ENCODE data around the gene PLAAT4.

The PLAAT4 gene

GRCh38 chr11:63554877-63555223 is 18.2 kb downstream of the PLAAT4 start:
- no peak for DNase-seq (ENCODE audit: low read depth in 1 of 2, low spot score in 1 of 2)
- TF ChIP-seq JUND (IDR thresholded peaks at IDR 0.05; ENCODE audit: low read depth) = no peak
- in situ Hi-C loops (cut with HindIII; ENCODE audit: low pct_unique_long_range_greater_than_20kb, low sequenced_read_pairs) = no loop called here

- no peak for TF ChIP-seq JUND (IDR thresholded peaks at IDR 0.05; ENCODE audit: low read depth)
- in situ Hi-C loops (cut with HindIII; ENCODE audit: low pct_unique_long_range_greater_than_20kb, low sequenced_read_pairs) = no loop called here
- DNase-seq (ENCODE audit: low read depth in 1 of 2, low spot score in 1 of 2) = no peak
Measured at GRCh38 chr11:63556404-63557013, 19.9 kb downstream of the PLAAT4 start.

- DNase-seq (ENCODE audit: low read depth in 1 of 2, low spot score in 1 of 2) = no peak
- TF ChIP-seq JUND (IDR thresholded peaks at IDR 0.05; ENCODE audit: low read depth) = no peak
- in situ Hi-C loops (cut with HindIII; ENCODE audit: low pct_unique_long_range_greater_than_20kb, low sequenced_read_pairs) = no loop called here
Measured at GRCh38 chr11:63557570-63557969, 21.0 kb downstream of the PLAAT4 start.

DNA sequence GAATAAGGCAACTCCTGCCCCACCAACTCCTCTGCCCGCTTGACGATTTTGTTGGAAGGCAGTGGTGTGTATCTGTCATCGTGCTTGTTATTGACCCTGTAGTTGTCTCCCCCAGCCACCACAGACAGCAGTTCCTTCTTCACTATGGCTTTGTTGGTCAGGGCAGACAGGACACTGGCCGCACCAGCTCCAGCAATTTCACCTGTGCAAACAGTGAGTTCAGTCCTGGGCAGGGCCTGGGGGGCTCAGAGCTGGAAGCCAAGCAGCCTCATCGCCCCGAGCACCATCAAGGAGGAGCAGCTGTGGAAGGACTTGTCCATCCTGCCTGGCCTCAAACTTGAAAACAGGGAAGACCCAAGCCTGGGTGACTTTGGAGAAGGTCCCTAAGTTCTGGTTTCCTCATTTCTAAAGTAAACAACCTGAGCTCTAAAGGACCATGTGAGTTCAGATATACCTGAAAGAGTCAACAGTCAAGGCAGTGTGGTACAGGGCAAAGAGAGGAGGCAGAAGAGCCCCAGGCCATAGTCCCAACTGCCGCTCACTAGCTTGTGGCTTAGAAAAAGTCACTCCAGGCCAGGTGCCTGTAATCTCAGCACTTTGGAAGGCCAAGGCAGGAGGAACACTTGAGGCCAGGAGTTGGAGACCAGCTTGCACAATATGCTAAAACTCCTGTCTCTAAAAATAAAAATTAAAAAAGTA is 22.0 kb downstream of the PLAAT4 start:
- DNase-seq (ENCODE audit: low read depth in 1 of 2, low spot score in 1 of 2) = peak; percentile 45 to 99
- TF ChIP-seq JUND (IDR thresholded peaks at IDR 0.05; ENCODE audit: low read depth) = no peak; the same call in 1 of the 2 replicates
- in situ Hi-C loops (cut with HindIII; ENCODE audit: low pct_unique_long_range_greater_than_20kb, low sequenced_read_pairs) = no loop called here

DNA sequence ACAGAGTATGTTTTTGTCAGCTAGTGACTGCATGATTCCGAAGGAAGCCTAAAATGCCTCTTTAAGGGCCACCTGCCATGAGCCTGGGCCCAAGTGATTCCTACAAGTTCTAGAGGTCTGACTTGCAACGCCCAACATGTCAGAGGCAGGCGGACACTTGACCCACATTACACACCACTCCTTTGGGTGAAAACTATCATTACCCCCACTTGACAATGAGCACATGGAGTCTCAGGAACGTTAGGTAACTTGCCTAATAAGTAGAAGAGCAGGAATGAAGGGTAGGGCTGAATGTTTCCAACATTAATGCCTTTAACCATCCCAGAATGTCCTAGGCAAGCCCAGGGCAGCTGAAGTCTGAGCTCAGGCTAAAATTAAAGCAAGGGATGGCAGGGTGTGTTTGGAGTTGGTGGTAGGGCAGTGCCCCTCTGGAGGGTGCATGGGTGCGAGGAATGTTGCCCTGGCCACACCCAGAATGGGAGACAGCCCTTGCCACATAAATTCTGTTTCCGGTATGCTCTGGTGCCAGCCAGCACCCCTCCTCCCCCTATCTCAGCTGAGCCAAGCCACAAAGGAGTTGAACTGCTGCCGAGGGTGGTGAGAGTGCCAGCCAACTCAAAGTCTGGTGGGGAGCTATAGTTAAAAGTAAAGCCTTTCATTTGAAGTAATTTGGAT is 24.0 kb downstream of the PLAAT4 start:
- in situ Hi-C loops (cut with HindIII; ENCODE audit: low pct_unique_long_range_greater_than_20kb, low sequenced_read_pairs) = no loop called here
- no peak for TF ChIP-seq JUND (IDR thresholded peaks at IDR 0.05; ENCODE audit: low read depth)
- peak in 1 of 2 experiments; percentile 87 for DNase-seq (ENCODE audit: low read depth in 1 of 2, low spot score in 1 of 2)

GRCh38 chr11:63563201-63564055 is 26.8 kb downstream of the PLAAT4 start, which contains the start of gene PLAAT2:
TSS of gene PLAAT2 (minus strand) at chr11:63563379. CDS start at chr11:63563324, 55 bp downstream.
- in situ Hi-C loops (cut with HindIII; ENCODE audit: low pct_unique_long_range_greater_than_20kb, low sequenced_read_pairs) = no loop called here
- DNase-seq (ENCODE audit: low read depth in 1 of 2, low spot score in 1 of 2) = no peak

DNA sequence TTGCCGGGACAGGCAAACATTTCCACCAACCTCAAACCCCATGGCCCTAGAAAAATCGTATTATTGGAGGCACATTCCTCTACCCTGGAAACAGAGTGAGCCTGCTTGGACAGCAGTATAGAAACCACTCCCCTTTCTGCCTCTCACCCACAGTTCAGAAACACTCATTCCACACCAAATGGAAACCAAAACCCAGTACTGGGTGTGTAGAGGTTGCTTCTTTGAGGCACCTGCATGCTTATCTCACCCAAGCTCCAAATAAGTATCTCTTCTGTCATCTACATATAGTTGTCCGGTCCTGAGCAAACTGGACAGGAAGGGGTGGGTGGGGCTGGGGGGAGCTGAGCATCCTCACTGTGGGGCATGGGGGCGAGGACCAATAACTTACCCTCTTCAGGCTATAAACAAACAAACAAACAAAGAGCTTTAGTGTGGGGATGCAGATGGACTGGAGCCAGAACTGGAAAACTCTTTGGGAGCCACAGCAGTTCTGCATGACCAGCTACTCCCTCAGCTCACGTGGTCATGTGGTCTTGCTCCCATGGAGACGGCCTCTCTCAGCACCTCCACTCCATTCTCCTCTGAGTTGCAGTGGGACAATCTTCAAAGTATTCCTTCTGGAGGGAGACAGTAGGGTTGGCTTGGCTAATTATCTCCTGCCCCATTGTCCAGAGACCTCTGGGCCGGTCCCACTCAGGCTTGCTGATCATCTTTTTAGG is 27.6 kb downstream of the PLAAT4 start:
- no peak for TF ChIP-seq JUND (IDR thresholded peaks at IDR 0.05; ENCODE audit: low read depth)
- in situ Hi-C loops (cut with HindIII; ENCODE audit: low pct_unique_long_range_greater_than_20kb, low sequenced_read_pairs) = no loop called here
- no peak for DNase-seq (ENCODE audit: low read depth in 1 of 2, low spot score in 1 of 2)

More at GRCh38 chr11:63563201-63564055, 26.8 kb downstream of the PLAAT4 start, which contains the start of gene PLAAT2:
- TF ChIP-seq JUND (IDR thresholded peaks at IDR 0.05; ENCODE audit: low read depth) = no peak

GRCh38 chr11:63564784-63565350 is 28.3 kb downstream of the PLAAT4 start:
- no peak for TF ChIP-seq JUND (IDR thresholded peaks at IDR 0.05; ENCODE audit: low read depth)
- in situ Hi-C loops (cut with HindIII; ENCODE audit: low pct_unique_long_range_greater_than_20kb, low sequenced_read_pairs) = no loop called here
- DNase-seq (ENCODE audit: low read depth in 1 of 2, low spot score in 1 of 2) = peak in 1 of 2 experiments; percentile 47

DNA sequence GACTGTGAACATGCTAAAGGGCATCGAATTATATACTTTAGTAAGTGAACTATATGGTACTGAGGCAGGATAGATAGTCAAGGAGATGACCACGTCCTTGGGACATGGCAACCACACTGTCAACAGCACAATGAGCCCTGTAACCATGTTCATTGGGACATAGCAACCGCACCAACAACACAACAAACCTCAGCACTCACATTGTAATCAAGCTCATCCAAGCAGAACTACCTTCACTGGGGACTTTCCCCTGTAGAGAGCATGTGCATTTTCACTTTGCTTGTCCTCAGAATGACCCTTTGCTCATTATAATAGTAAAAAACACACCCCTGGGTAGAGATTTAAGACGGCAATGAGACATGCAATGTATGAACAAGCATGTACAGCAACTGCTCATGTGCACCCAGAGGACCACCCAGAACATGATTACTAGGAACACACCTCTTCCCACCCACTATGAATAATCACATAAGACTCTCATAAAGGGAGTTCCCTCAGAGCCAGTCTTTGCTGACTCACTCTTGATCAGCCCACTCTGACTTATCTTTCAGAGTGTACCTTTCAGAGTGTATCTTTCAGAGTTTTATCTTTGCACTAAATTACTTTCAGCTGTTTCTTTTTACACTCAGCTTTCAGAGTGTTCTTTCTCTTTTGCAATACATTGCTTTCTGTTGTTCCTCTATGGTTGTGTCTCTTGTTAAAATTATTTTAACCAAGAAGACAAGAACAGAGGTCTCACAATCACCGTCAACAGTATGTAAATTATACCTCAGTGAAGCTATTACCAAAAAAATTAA is 30.6 kb downstream of the PLAAT4 start:
- in situ Hi-C loops (cut with HindIII; ENCODE audit: low pct_unique_long_range_greater_than_20kb, low sequenced_read_pairs) = no loop called here
- no peak for TF ChIP-seq JUND (IDR thresholded peaks at IDR 0.05; ENCODE audit: low read depth)
- DNase-seq (ENCODE audit: low read depth in 1 of 2, low spot score in 1 of 2) = peak in 1 of 2 experiments; percentile 65

GRCh38 chr11:63569570-63569969 is 33.0 kb downstream of the PLAAT4 start:
- in situ Hi-C loops (cut with HindIII; ENCODE audit: low pct_unique_long_range_greater_than_20kb, low sequenced_read_pairs) = no loop called here
- no peak for TF ChIP-seq JUND (IDR thresholded peaks at IDR 0.05; ENCODE audit: low read depth)
- no peak for DNase-seq (ENCODE audit: low read depth in 1 of 2, low spot score in 1 of 2)

All from T47D (cell line).